ENCODE data around the gene DYNC1H1.

GRCh38 chr14:102063808-102064429 is 99.5 kb downstream of the DYNC1H1 start:
- TF ChIP-seq, protein P1, sequence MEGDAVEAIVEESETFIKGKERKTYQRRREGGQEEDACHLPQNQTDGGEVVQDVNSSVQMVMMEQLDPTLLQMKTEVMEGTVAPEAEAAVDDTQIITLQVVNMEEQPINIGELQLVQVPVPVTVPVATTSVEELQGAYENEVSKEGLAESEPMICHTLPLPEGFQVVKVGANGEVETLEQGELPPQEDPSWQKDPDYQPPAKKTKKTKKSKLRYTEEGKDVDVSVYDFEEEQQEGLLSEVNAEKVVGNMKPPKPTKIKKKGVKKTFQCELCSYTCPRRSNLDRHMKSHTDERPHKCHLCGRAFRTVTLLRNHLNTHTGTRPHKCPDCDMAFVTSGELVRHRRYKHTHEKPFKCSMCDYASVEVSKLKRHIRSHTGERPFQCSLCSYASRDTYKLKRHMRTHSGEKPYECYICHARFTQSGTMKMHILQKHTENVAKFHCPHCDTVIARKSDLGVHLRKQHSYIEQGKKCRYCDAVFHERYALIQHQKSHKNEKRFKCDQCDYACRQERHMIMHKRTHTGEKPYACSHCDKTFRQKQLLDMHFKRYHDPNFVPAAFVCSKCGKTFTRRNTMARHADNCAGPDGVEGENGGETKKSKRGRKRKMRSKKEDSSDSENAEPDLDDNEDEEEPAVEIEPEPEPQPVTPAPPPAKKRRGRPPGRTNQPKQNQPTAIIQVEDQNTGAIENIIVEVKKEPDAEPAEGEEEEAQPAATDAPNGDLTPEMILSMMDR (conservative IDR thresholded peaks at IDR 0.05): no peak
- no peak for TF ChIP-seq ZFX (IDR thresholded peaks at IDR 0.05)

All from C4-2B (cell line).